HG03108 (cell line): ENCODE data around the gene LRMDA.

Source experiments
- ATAC-seq: cut with Tn5 transposase; IDR thresholded peaks from one replicate; pipeline ENCODE4 v1.9.1; 2021; ENCODE audit warnings: moderate library complexity; ENCODE audit not compliant: unreplicated experiment

LRMDA gene

DNA sequence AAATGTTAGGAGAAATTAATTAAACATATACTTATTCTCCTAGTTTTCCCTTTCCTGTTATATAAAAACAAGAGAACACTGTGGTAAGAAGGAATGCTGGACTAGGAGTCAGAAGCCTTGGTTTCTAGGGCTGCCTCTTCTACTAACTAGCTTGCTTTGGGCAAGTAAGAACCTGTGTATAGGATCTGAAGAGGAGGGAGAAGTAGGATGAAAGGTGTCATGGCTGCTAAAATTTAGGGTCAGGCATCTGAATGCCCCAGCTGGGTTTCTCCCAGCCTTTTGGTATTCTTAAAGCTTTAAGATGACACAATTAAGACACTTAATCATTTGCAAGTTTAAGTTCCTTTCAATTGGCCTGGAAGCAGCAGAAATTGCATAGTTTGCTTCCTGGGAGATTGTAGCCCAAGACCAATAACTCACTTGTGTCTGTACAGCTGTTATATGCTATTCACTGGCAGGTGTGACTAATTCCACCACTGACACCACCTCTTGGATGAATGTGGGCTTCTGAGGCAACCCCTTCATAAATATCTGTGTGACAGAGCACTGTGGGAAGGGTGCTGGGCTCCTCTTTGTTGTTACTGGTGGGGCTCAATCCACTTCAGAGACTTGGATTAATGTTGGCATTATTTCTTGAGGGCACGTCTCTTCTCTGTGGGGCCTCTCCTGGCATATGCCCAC is 137.2 kb downstream of the LRMDA start:
- no peak for ATAC-seq

DNA sequence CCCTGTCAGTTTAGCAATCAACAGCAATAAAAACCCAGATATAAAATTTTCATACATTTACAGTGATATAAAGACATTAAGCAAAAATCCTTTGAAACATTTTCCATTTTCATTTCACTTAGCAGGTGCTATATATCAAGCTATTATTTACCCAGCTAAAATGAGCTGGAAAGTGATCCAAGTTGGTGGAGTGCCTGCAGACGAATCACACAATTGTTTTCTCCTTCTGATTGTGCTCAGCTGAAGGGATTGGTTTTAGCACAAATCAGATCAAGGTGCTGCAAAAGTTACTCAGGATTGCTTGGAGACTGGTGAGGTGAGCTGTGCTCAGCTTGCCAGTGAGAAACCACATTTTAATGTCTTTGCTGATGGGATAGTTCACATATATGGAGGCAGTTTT is 138.1 kb downstream of the LRMDA start:
- no peak for ATAC-seq

DNA sequence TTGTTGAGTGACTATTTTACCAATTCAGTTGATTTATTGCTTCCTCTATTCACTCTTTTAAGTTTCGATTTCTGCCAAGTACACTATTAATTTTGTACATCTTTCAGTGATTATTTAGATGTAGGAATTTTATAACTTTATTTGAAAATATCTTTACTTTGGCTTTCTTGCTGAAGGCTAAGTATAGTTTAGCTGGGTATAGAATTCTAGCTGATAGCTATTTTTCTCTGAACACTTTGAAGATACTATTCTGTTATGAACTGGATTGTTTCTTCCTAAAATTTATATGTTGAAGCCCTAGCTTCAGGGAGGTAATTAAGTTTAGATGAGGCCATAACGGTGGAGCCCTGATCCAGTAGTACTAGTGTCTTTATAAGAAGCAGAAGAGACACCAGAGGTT is 141.1 kb downstream of the LRMDA start:
- ATAC-seq = no peak

DNA sequence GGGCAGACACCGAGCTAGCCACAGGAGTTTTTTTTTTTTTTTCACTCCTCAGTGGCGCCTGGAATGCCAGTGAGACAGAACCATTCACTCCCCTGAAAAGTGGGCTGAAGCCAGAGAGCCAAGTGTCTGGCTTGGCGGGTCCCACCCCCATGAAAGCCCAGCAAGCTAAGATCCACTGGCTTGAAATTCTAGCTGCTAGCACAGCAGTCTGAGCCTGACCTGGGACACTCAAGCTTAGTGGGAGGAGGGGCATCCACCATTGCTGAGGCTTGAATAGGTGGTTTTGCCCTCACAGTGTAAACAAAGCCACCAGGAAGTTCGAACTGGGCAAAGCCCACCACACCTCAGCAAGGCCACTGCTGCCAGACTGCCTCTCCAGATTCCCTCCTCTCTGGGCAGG is 144.5 kb downstream of the LRMDA start:
- no peak for ATAC-seq

DNA sequence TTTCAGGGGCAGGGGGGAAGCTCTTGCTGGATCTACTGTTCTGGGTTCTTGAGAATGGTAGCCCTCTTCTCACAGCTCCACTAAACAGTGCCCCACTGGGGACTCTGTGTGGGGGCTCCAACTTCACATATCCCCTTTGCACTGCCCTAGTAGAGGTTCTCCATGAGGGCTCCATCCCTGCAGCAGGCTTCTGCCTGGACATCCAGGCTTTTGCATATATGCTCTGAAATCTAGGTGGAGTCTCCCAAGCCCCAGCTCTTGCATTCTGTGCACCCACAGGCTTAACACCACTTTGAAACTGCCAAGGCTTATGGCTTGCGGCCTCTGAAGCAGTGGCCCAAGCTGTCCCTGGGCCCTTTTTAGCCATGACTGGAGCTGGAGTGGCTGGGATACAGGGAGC is 150.7 kb downstream of the LRMDA start:
- no peak for ATAC-seq

GRCh38 chr10:75585294-75585693 is 153.9 kb downstream of the LRMDA start:
- no peak for ATAC-seq

DNA sequence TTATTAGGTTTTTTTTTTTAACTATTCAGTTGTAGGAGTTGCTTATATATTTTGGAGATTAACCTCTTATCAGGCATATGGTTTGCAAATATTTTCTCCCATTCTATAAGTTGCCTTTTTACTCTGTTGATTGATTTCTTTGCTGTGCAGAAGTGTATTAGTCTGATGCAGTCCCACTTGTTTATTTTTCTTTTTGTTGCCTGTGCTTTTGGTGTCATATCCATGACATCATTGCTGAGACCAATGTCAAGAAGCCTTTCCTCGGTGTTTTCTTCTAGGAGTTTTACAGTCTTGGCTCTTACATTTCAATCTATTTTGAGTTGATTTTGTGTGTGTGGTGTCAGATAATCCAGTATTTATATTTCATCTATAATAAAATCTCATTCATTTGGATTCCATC is 155.4 kb downstream of the LRMDA start:
- ATAC-seq = no peak

GRCh38 chr10:75588031-75588430 is 156.6 kb downstream of the LRMDA start:
- no peak for ATAC-seq

DNA sequence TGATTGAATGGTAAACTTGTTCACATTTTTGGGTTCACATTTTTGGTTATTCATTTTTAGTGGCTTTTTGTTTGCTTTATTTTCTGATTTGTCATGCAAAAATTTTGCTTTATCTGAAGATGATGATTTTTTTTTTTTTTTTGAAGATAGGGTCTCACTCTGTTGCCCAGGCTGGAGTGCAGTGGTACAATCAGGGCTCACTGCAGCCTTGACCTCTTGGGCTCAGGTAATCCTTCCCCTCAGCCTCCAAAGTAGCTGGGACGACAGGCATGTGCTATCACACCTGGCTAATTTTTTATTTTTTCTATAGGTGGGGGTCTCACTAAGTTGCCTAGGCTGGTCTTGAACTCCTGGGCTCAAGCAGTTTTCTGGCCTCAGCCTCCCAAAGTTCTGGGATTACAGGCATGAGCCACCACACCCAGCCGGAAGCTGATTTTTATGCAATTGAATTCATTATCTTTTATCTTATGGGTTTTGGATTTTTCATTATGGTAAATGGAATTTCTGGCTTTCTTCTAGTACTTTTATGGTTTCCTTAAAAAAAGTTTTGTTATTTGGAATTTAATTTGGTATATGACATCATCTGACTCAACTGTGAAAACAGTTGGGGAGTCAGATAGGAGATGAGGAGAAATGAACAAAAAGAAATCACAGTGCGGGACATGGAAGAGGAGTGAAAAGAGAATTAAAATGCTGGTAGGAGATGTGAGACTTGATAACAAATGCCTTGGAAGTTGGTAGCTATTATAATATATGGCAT is 158.7 kb downstream of the LRMDA start:
- ATAC-seq = no peak

- ATAC-seq = no peak
Observed at GRCh38 chr10:75592151-75592787, 160.8 kb downstream of the LRMDA start.

GRCh38 chr10:75592791-75593643 is 161.6 kb downstream of the LRMDA start:
- no peak for ATAC-seq

DNA sequence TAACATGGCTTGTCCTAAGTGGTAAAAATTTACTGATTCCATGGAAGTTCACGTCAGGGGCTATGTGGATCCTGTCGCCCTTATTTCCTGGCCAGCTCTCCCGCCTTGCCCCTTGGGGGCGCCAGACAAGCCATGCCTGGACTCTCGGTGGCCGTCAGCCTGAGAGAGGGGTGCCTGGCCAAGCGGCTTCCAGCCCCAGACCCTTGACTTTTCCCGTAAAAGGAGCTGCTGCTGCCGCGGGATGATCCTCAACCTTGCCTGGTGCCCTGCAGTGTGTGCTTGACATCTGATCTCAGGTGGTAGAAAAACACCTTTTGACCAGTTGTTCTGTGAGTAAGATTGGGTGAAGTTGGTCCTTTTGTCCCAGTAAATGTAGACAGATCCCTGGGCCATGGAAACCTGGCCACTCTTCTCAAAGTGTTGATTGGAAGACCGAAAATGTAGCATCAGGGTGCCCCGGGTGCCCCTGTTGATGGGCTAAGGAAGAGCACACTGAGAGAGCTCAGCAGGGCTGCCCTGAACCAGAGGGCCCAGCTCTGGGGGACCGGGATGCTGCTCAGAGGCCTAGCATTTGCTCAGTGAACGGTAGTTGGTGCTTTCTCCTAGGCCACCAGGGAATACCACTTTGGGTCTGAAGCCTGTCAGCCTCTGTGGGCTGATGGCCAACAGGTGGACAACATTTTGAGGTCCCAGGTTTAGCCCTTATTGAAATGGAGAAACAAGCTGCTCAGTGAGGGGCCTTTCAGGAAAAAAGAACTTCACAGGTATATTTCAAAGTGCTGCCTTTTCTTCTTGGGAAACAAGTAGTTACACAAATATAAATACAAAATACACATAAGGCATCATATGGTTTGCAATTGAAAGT is 162.5 kb downstream of the LRMDA start:
- ATAC-seq = no peak

DNA sequence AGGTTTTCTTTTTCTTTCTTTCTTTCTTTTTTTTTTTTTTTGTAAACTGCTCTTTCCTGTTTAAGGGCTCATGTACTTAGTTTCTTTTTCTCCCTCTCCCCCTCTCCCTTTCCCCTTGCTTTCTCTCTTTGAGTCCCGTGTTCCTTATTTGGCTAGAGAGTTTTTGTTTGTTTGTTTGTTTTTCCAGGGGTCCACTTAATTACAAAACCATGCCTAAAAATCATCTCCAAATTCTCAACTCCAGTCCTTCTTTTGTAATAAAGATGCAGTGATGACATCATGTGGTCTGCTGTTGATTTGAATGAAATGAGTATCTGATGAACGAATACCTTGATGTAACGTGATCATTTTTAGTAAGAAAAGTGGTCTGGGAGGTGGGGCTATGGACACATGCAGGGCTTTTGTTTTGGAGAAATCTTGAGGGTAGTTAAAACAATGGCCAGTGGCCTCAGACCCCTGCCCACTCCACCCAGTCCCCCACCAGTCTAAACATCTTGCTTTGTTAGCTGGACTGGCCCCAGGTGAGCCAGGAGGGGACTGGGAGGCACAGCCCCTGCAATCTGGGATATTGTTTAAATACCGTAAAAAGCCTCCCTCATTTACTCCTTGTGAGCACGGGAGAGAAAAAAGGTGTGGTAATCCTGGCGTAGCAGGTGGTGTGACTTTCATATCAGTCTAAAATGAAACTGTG is 165.7 kb downstream of the LRMDA start:
- no peak for ATAC-seq

DNA sequence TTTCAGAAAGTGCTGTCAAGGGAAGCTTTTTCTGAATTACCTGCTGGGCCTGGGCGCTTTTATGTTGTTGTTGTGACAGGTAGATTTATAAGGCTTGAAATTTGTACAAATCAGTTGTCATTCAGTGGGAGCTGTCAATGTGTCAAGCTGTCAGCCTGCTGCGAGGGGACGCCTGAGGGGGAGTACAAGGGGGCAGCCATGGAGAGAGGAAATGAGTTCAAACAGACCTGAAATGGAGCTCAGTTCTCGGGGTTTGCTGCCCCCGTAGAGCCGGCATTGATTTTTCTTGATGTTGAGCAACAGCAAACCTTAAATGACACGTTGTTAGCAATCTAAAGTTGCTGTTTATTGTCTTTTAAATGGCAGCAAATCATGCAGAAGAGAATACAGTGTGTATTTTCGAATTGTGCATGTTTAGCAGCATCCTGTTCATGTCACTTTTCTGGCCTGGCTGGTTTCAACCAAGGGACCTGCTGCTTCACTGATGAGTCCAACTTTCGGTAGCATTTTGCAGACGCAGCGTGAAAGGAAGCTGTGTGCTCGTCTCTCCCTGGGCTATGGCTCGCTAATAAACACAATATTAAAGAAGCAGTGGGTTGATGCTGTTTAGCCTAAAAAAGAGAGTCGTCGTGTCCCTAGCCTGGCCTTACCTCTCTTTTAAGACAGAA is 166.5 kb downstream of the LRMDA start:
- ATAC-seq = no peak

- no peak for ATAC-seq
Observed at GRCh38 chr10:75598998-75599397, 167.6 kb downstream of the LRMDA start.

- no peak for ATAC-seq
Observed at GRCh38 chr10:75599875-75600648, 168.6 kb downstream of the LRMDA start.

DNA sequence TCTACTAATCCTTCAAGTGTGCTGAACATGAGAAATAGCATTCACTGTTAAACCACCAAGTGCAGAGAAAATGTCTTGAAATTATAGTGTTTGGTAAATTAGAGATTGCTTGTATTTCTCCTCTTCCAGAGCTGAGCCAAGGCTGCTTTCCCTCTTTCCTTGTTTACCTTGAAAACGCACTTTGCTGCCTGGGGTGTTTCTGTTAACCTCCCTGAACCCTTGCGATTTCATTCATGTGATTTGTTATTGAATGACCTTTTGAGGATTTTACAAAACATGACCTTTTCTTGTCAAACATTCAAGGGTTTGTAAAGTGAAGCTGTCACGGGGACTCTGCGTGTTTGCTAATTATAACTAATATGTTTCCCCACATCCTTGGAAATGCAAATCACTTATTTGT is 169.4 kb downstream of the LRMDA start:
- no peak for ATAC-seq

- ATAC-seq = no peak
Observed at GRCh38 chr10:75602341-75602740, 170.9 kb downstream of the LRMDA start.
